Measurements from ENCODE around the gene LRRC15.

DNA sequence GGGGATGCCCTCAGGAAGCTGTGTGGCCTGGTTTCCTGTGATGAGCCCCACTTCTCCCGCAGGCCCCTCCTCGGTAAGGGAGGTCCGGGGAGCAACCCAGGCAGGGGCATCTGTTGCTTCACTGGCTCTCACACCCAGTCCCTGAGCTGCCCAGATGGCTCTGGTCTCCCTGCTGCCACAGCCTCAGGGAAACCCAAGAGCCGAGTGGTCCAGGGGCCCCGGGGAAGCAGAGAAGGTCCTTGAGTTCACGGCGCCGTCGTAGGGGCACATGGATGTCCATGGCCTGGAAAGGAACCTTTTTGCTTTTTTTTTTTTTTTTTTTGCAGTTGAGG is 13.3 kb upstream of the LRRC15 start:
- no peak for TF ChIP-seq POLR2A (IDR thresholded peaks at IDR 0.05)
- TF ChIP-seq, protein P1, sequence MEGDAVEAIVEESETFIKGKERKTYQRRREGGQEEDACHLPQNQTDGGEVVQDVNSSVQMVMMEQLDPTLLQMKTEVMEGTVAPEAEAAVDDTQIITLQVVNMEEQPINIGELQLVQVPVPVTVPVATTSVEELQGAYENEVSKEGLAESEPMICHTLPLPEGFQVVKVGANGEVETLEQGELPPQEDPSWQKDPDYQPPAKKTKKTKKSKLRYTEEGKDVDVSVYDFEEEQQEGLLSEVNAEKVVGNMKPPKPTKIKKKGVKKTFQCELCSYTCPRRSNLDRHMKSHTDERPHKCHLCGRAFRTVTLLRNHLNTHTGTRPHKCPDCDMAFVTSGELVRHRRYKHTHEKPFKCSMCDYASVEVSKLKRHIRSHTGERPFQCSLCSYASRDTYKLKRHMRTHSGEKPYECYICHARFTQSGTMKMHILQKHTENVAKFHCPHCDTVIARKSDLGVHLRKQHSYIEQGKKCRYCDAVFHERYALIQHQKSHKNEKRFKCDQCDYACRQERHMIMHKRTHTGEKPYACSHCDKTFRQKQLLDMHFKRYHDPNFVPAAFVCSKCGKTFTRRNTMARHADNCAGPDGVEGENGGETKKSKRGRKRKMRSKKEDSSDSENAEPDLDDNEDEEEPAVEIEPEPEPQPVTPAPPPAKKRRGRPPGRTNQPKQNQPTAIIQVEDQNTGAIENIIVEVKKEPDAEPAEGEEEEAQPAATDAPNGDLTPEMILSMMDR (IDR thresholded peaks at IDR 0.05) = no peak
- no peak for TF ChIP-seq POLR2AphosphoS5 (IDR thresholded peaks at IDR 0.05)
